GM12873 (cell line): Measurements from ENCODE around the gene ZNF763.
A peak's percentile ranks its signal among the peaks of the same experiment; 100 is the strongest.

Experiments used
- TF ChIP-seq, protein P1 (sequence below): IDR thresholded peaks from 2 replicates; pipeline ENCODE4 v1.5.1; 2012; ENCODE audit warnings: low read depth, mild to moderate bottlenecking, moderate library complexity, low read length, control low read depth; ENCODE audit not compliant: insufficient read depth; ENCODE audit errors: missing control alignments

ZNF763 gene

DNA sequence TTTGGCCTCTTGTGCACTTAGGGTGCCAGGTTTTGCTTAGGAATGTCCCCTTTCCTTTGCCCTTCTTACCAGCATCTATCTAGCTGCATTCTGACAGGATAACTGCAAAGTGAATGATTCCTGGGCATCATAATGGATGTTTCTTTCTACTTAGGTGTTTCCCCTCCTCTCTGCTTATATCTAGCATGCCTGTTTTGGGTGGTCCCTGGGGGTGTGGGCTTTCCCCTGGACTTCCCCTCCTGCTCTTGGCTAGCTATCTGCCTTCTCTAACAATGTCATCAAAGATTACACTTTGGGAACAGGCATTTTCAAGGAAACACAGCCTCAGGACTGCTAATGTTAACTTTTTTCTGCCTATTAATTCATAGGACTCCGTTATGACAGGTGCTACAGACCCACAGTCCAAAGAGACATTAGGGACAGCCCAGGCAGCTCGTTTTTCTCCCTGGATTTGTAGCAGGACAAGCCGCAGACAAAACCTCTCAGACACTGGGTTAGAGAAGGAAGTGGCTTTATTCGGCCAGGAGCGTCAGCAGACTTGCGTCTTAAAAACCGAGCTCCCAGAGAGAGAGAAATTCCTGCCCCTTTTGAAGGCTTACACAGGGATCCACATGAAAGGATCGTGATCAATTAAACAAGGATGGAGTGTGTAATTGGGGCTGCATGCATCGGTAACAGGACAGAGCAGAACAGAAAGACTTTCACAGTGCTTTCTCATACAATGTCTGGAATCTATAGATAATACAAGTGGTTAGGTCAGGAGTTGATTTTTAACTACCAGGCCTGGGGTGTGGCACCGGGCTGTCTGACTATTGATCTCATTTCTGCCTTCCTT is 22.6 kb upstream of the ZNF763 start:
- TF ChIP-seq, protein P1, sequence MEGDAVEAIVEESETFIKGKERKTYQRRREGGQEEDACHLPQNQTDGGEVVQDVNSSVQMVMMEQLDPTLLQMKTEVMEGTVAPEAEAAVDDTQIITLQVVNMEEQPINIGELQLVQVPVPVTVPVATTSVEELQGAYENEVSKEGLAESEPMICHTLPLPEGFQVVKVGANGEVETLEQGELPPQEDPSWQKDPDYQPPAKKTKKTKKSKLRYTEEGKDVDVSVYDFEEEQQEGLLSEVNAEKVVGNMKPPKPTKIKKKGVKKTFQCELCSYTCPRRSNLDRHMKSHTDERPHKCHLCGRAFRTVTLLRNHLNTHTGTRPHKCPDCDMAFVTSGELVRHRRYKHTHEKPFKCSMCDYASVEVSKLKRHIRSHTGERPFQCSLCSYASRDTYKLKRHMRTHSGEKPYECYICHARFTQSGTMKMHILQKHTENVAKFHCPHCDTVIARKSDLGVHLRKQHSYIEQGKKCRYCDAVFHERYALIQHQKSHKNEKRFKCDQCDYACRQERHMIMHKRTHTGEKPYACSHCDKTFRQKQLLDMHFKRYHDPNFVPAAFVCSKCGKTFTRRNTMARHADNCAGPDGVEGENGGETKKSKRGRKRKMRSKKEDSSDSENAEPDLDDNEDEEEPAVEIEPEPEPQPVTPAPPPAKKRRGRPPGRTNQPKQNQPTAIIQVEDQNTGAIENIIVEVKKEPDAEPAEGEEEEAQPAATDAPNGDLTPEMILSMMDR: no peak

DNA sequence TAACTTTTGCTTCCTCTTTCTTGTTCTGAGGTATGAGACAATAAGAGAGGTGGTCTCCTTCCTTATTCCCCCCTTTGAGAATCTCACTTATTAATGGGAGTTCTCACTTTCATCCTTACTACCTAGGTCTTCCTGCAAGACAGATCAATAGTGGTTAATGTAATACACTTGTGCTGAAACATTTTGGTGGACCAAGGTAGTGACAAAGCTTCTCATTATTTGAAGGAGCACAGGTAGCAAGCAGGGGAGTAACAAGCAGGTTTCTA is 22.1 kb upstream of the ZNF763 start:
- TF ChIP-seq, protein P1: no peak

DNA sequence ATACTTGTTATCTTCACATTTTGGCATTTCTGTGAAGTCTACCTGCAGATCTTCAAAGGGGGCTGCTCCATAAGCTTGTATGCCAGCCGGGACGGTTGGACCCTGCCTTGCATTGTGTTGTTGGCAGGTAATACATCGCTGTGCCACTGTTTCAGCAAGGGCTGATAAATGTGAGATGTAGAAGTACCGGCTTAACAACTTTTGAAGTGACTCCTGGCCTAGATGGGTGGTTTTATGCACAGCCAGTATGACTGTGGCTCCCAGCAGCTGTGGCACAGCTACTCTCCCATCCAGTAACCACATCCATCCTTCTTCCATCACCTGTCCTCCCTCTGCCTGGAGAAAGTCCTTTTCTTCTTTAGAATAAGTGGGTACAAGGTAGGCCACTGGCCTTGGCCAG is 20.2 kb upstream of the ZNF763 start:
- TF ChIP-seq, protein P1: no peak

- TF ChIP-seq, protein P1: no peak
Measured at GRCh38 chr19:11948646-11949045, 16.2 kb upstream of the ZNF763 start.

DNA sequence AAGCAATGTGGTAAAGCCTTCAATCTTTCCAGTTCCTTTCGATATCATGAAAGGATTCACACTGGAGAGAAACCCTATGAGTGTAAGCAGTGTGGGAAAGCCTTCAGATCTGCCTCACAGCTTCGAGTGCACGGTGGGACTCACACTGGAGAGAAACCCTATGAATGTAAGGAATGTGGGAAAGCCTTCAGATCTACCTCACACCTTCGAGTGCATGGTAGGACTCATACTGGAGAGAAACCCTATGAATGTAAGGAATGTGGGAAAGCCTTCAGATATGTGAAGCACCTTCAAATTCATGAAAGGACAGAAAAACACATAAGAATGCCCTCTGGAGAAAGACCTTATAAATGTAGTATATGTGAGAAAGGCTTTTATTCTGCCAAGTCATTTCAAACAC is 15.6 kb upstream of the ZNF763 start:
- TF ChIP-seq, protein P1: no peak

- TF ChIP-seq, protein P1: no peak
Measured at GRCh38 chr19:11950312-11950711, 14.5 kb upstream of the ZNF763 start.

DNA sequence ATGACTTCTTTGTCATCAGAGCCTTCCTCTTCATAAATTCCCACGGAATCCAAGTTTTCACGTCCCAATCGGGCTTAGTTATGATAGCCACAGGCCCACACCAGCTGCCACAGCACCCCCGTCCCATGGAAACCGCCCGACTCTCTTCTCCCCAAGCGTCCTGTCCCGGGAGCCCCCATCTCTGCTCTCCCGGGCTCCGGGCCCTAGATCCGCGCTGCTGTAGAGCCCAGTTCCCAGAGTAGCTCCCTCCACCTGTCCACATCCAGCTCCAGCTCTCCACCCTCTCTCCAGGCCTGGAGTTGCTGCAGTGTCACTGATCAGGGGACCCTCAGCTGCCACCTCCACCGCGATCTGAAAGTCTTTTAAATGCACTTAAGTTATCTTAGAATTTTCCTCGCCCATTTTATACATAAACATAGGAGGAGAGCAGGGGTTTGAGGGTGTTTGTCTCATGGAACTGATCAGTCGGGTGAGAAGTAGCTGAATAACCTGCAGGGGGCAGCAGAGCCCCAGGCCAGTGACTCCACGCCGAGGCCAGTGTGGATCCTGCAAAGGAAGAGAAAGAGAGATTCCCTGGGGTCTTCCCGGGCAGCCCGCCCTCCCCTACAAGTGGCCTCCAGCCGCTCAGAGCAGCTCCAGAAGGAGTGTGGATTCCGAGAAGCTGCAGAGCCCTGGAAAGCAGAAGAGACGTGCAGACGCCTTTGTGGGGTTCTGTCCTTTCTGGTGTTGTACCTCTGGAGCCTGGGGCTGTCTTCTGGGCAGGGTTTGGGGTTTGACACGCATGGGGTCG is 1.1 kb upstream of the ZNF763 start:
- TF ChIP-seq, protein P1: peak; percentile 86
